Mammary microvascular endothelial cell (primary cell): ENCODE results near the gene FOXO6. TPM values are rescaled to one million over a fixed set of nuclear protein-coding genes. Genes with fewer than 3 reads are reported as not detected.

Experiments used
- total RNA-seq: library from RNA; depleted of rRNA; stranded (reverse); fragments of >200 nt; gene quantifications from 2 replicates; pipeline ENCODE4 v1.2.3, GENCODE V29; 2015

The FOXO6 gene
- 0.05 and 0.47 TPM in 2 replicates for total RNA-seq

DNA sequence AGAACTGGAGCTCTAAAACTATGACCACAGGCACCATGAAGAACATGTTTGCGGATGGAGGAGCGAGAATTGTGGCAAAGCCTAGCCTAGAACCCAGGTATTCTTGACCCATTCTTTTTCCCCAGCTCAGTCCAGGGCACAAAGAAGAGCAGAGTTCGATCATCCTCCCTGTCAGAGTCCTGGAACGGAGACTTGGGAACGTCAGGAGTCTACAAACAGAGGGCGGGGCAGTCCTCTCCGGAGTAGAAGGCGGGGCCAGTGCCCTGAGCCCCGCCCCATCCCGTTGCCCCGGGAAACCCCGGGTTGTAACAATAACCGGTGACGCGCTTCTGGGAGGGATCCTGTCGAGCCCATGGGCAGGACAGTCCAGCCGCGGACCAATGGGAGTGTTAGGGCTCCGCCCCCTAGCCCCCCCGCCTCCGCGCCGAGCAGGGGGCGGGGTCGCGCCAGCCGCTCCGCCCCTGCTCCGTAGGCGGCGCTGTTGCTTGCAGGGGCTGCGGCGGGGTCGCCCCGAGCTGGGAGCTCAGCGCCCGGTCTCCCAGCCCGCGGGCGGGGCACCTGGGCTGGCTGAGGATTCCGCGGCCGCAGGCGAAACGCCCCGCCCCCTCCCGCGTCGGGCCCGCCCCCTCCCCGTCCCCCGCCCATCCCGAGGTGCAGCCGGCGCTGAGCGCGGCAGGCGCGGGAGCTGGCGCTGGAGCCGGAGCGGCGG is at the start of gene FOXO6:
Gene FOXO6 (plus strand): TSS at position 649 of the 709 bp plus-strand sequence.

Other genes with a start within 250 kb of the FOXO6 start
- 16.3 and 16.9 TPM in 2 replicates for gene SCMH1, start 119.1 kb upstream of the FOXO6 start, total RNA-seq
- not detected in 2 replicates for gene EDN2, start 123.2 kb downstream of the FOXO6 start, total RNA-seq